ENCODE measurements around the gene APBA2.

GRCh38 chr15:29099131-29099880 is 213.5 kb downstream of the APBA2 start:
- TF ChIP-seq, protein P1, sequence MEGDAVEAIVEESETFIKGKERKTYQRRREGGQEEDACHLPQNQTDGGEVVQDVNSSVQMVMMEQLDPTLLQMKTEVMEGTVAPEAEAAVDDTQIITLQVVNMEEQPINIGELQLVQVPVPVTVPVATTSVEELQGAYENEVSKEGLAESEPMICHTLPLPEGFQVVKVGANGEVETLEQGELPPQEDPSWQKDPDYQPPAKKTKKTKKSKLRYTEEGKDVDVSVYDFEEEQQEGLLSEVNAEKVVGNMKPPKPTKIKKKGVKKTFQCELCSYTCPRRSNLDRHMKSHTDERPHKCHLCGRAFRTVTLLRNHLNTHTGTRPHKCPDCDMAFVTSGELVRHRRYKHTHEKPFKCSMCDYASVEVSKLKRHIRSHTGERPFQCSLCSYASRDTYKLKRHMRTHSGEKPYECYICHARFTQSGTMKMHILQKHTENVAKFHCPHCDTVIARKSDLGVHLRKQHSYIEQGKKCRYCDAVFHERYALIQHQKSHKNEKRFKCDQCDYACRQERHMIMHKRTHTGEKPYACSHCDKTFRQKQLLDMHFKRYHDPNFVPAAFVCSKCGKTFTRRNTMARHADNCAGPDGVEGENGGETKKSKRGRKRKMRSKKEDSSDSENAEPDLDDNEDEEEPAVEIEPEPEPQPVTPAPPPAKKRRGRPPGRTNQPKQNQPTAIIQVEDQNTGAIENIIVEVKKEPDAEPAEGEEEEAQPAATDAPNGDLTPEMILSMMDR (IDR thresholded peaks at IDR 0.05; ENCODE audit: low read length), result no peak
- no peak for TF ChIP-seq EZH2 (optimal IDR thresholded peaks at IDR 0.05; ENCODE audit: low read depth, low read length)

Measured in MM.1S (cell line).